Naive thymus-derived CD4-positive, alpha-beta T cell (primary cell): Measurements from ENCODE around the gene MCC. TPM values are rescaled to one million over a fixed set of nuclear protein-coding genes. Genes with fewer than 3 reads are reported as not detected.
"Not testable (repeated sequence)": the region's sequence is repeated elsewhere in the genome, so short reads cannot be mapped to it uniquely, and the experiment has no call there.

Experiments
- ATAC-seq: fragments of 150-1000 bp; cut with Tn5 transposase; 2 replicates; pipeline ENCODE4 v1.10.0; 2021; ENCODE audit warnings: mild to moderate bottlenecking, moderate library complexity
- CTCF ChIA-PET: fragments of 350-600 bp; sonication (Branson Sonifier 250); formaldehyde crosslinking; loops from one replicate; lab custom pipeline; 2021; ENCODE audit warnings: antibody characterized with exemption; lab: Charles Lee
- POLR2A ChIA-PET: fragments of 350-600 bp; sonication (Branson Sonifier 250); formaldehyde crosslinking; loops from one replicate; lab custom pipeline; 2021; ENCODE audit warnings: antibody characterized with exemption, inconsistent platforms; lab: Charles Lee
- DNase-seq, 9 donors: peaks; one replicate each; pipeline versions ENCODE4 v3.0.0 to v3.0.0-alpha.2; 2020 to 2022; ENCODE audit warnings: mixed read lengths in 1 of 9
- H3K27ac ChIP-seq: one replicate; pipeline ENCODE4 v1.7.0; 2013; ENCODE audit warnings: mild to moderate bottlenecking, low read depth, low read length, moderate library complexity
- H3K27me3 ChIP-seq, 2 donors: one replicate each; pipeline ENCODE4 v1.7.0; 2013; ENCODE audit warnings: low read length in 2 of 2, mild to moderate bottlenecking in 2 of 2, moderate library complexity in 2 of 2; ENCODE audit not compliant: control insufficient read depth in 2 of 2, insufficient read depth in 2 of 2
- H3K36me3 ChIP-seq, 3 experiments: 1 replicate in 2 of 3; 2 replicates in 1 of 3; pipeline ENCODE4 v1.7.0; 2013; ENCODE audit warnings: low read length in 3 of 3, mild to moderate bottlenecking in 3 of 3, moderate library complexity in 1 of 3; ENCODE audit not compliant: insufficient read depth in 3 of 3, control insufficient read depth in 2 of 3
- H3K4me1 ChIP-seq, 2 donors: one replicate each; pipeline ENCODE4 v1.7.0; 2013; ENCODE audit warnings: low read length in 2 of 2, mild to moderate bottlenecking in 2 of 2, moderate library complexity in 1 of 2; ENCODE audit not compliant: control insufficient read depth in 2 of 2, insufficient read depth in 2 of 2
- H3K4me3 ChIP-seq: 2 replicates; pipeline ENCODE4 v1.7.0; 2013; ENCODE audit warnings: mild to moderate bottlenecking, low read length
- H3K9me3 ChIP-seq, 3 experiments: 1 replicate in 2 of 3; 2 replicates in 1 of 3; pipeline ENCODE4 v1.7.0; 2013; ENCODE audit warnings: low read length in 3 of 3; ENCODE audit not compliant: control insufficient read depth in 2 of 3
- H3K27ac Mint-ChIP-seq, 9 donors: one replicate each; pipeline ENCODE4 v1.8.0; 2020 to 2022; ENCODE audit warnings: mixed read lengths in 9 of 9, mild to moderate bottlenecking in 8 of 9, moderate library complexity in 5 of 9, inconsistent platforms in 2 of 9
- H3K27me3 Mint-ChIP-seq, 5 donors: one replicate each; pipeline ENCODE4 v1.8.0; 2021 to 2022; ENCODE audit warnings: mixed read lengths in 5 of 5, mild to moderate bottlenecking in 1 of 5
- H3K36me3 Mint-ChIP-seq, 5 donors: one replicate each; pipeline ENCODE4 v1.8.0; 2020 to 2022; ENCODE audit warnings: mixed read lengths in 5 of 5, mild to moderate bottlenecking in 3 of 5, inconsistent platforms in 1 of 5
- H3K4me1 Mint-ChIP-seq, 7 donors: one replicate each; pipeline ENCODE4 v1.8.0; 2020 to 2022; ENCODE audit warnings: mixed read lengths in 7 of 7, mild to moderate bottlenecking in 3 of 7, inconsistent platforms in 1 of 7
- H3K4me3 Mint-ChIP-seq, 10 donors: one replicate each; pipeline ENCODE4 v1.8.0; 2020 to 2022; ENCODE audit warnings: mild to moderate bottlenecking in 10 of 10, mixed read lengths in 10 of 10, moderate library complexity in 6 of 10, inconsistent platforms in 2 of 10
- H3K9me3 Mint-ChIP-seq, 11 donors: one replicate each; pipeline ENCODE4 v1.8.0; 2020 to 2022; ENCODE audit warnings: mixed read lengths in 11 of 11, mild to moderate bottlenecking in 4 of 11, inconsistent platforms in 1 of 11, moderate library complexity in 1 of 11
- intact Hi-C, 2 donors: fragments of 100-400 bp; cut with micrococcal nuclease; formaldehyde crosslinking; loops; one replicate each; pipeline ENCODE4 v1.15.1; 2023
- polyA plus RNA-seq, 2 donors: library from polyadenylated mRNA; unstranded; fragments of 300-500 nt; fragmentation: Illumina TruSeq; gene quantifications; one replicate each; pipeline ENCODE4 v1.2.3, GENCODE V29; 2021
- total RNA-seq, 6 experiments: library from RNA in 5 of 6; stranded (reverse) in 5 of 6; gene quantifications; 1 replicate in 5 of 6; 2 replicates in 1 of 6; pipeline ENCODE4 v1.2.3 and lab custom pipeline; 2021 to 2026

MCC gene
- total and polyA plus RNA-seq, 7 experiments from 2014 or later: 0.56 to 3.0 (median 0.89) TPM

- not testable (repeated sequence) for H3K9me3 ChIP-seq, H3K27ac ChIP-seq, H3K36me3 ChIP-seq, H3K27me3 ChIP-seq, ATAC-seq, H3K4me3 ChIP-seq
- Mint-ChIP-seq H3K27ac (peak overlapping the region in 6 of 9 donors; percentile 54 to 92 (median 72)), H3K4me1 (peaks cover 7 to 36% (median 27%) of the 10 kb centered on the region in 7 donors), H3K4me3 (peak overlapping the region in 9 of 10 donors; percentile 2 to 76 (median 60)), H3K27me3 (peaks cover 0 to 11% (median 0%) of the 10 kb centered on the region in 5 donors), H3K36me3 (peaks cover 8 to 16% (median 9%) of the 10 kb centered on the region in 5 donors), H3K9me3 (peaks cover 0 to 21% (median 6%) of the 10 kb centered on the region in 11 donors)
- ChIA-PET POLR2A (interaction anchor here (0.7 to 1.6 kb wide), 3 partner anchors 9 to 188 kb away, joined by 3 to 5 read pairs (median 3); no protein-coding TSS in a partner anchor), CTCF (interaction anchor here (0.7 to 1.4 kb wide), 8 partner anchors 11 to 531 kb away, joined by 3 to 5 read pairs (median 4); no protein-coding TSS in a partner anchor)
- H3K4me1 ChIP-seq: peaks cover 0 to 11% of the 10 kb centered on the region in 2 donors
- peak in 7 of 9 donors; percentile 13 to 71 (median 42) for DNase-seq
- intact Hi-C loops: loop anchor here in 1 of 2 donors (1.0 to 5.0 kb wide), 3 partner anchors 51 to 259 kb away; no protein-coding TSS in a partner anchor
Measured at GRCh38 chr5:113073629-113074034, 414.6 kb downstream of the MCC start.

- H3K4me1 ChIP-seq: peaks cover 0 to 11% of the 10 kb centered on the region in 2 donors
- Mint-ChIP-seq H3K9me3 (peaks cover 0 to 10% (median 0%) of the 10 kb centered on the region in 11 donors), H3K27ac (peak overlapping the region in 3 of 9 donors; percentile 41 to 81 (median 76)), H3K36me3 (peaks cover 0 to 11% (median 3%) of the 10 kb centered on the region in 5 donors), H3K27me3 (peaks cover 0 to 3% (median 0%) of the 10 kb centered on the region in 5 donors), H3K4me3 (no peak overlapping the region), H3K4me1 (peaks cover 7 to 40% (median 27%) of the 10 kb centered on the region in 7 donors)
- H3K9me3 ChIP-seq: no peaks in the 10 kb centered on the region
- intact Hi-C loops: loop anchor here in 1 of 2 donors (5.0 kb wide), 2 partner anchors 49 to 261 kb away; no protein-coding TSS in a partner anchor
- DNase-seq: no peak
- no peak overlapping the region for H3K27ac ChIP-seq
- no peaks in the 10 kb centered on the region for H3K36me3 ChIP-seq
- POLR2A ChIA-PET: no interaction called here
- H3K4me3 ChIP-seq: no peak overlapping the region
- ATAC-seq: no peak
- CTCF ChIA-PET: interaction anchor here (1.6 kb wide), 1 partner anchor 76 kb away, joined by 4 read pairs; no protein-coding TSS in a partner anchor
- no peaks in the 10 kb centered on the region for H3K27me3 ChIP-seq
Measured at GRCh38 chr5:113071401-113071800, 416.9 kb downstream of the MCC start.

DNA sequence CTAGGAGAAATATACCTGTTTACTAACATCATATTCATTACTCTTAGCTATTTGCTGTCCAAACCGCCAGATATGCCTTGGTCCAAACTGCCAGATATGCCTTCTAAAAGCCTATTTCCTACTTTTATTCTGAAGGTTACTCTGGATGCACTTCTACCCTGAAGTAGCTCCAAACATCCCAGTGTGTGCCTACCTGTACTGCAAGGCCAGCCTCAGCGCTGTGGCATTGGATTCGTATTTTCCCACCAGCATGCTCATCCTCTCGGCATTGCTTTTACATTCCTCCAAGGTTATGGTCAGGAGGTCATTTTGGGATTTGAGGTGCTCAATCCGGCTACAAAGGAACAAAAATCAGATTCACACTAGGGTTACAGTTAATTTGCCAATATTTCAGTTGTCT is 417.4 kb downstream of the MCC start:
- H3K27ac Mint-ChIP-seq: peak overlapping the region in 3 of 9 donors; percentile 28 to 76 (median 41)
- peaks cover 0 to 11% (median 3%) of the 10 kb centered on the region in 5 donors for H3K36me3 Mint-ChIP-seq
- no peak overlapping the region for H3K4me3 ChIP-seq
- H3K27ac ChIP-seq: no peak overlapping the region
- CTCF ChIA-PET: interaction anchor here (1.6 kb wide), 1 partner anchor 75 kb away, joined by 4 read pairs; no protein-coding TSS in a partner anchor
- H3K4me1 ChIP-seq: peaks cover 0 to 11% of the 10 kb centered on the region in 2 donors
- no peaks in the 10 kb centered on the region for H3K9me3 ChIP-seq
- H3K9me3 Mint-ChIP-seq: peaks cover 0 to 9% (median 0%) of the 10 kb centered on the region in 11 donors
- H3K27me3 ChIP-seq: no peaks in the 10 kb centered on the region
- no peaks in the 10 kb centered on the region for H3K36me3 ChIP-seq
- no peak for ATAC-seq
- POLR2A ChIA-PET: no interaction called here
- intact Hi-C loops: loop anchor here in 1 of 2 donors (5.0 kb wide), 2 partner anchors 49 to 261 kb away; no protein-coding TSS in a partner anchor
- no peak overlapping the region for H3K4me3 Mint-ChIP-seq
- no peak for DNase-seq
- H3K27me3 Mint-ChIP-seq: peaks cover 0 to 3% (median 0%) of the 10 kb centered on the region in 5 donors
- peaks cover 7 to 44% (median 27%) of the 10 kb centered on the region in 7 donors for H3K4me1 Mint-ChIP-seq

DNA sequence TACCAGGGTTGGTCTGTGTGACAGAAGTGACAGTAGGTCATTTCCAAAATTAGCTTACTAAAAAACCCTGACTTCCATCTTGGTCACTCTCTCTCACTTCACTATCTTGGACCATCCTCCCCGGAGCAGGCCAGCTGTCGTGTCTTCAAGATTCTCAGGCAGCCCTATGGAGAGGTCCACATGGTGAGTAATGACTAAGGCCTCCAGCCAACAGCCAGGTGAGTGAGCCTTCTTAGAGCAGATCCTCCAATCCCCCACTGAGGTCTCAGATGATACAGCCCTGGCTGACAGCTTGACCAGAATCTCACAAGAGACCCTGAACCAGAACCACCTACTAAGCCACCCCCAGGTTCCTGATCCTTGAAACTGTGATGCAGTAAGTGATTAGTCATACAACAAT is 419.7 kb downstream of the MCC start:
- CTCF ChIA-PET: no interaction called here
- no peaks in the 10 kb centered on the region for H3K36me3 ChIP-seq
- H3K36me3 Mint-ChIP-seq: peaks cover 0 to 7% (median 0%) of the 10 kb centered on the region in 5 donors
- H3K9me3 Mint-ChIP-seq: peaks cover 0 to 3% (median 0%) of the 10 kb centered on the region in 11 donors
- no peaks in the 10 kb centered on the region for H3K9me3 ChIP-seq
- DNase-seq: no peak
- no peaks in the 10 kb centered on the region for H3K27me3 Mint-ChIP-seq
- H3K4me3 Mint-ChIP-seq: no peak overlapping the region
- H3K27me3 ChIP-seq: no peaks in the 10 kb centered on the region
- no peak overlapping the region for H3K27ac Mint-ChIP-seq
- intact Hi-C loops: no loop called here
- POLR2A ChIA-PET: no interaction called here
- peaks cover 0 to 48% (median 22%) of the 10 kb centered on the region in 7 donors for H3K4me1 Mint-ChIP-seq
- no peak for ATAC-seq
- H3K4me3 ChIP-seq: no peak overlapping the region
- H3K4me1 ChIP-seq: peaks cover 0 to 5% of the 10 kb centered on the region in 2 donors
- no peak overlapping the region for H3K27ac ChIP-seq

- H3K4me3 ChIP-seq: no peak overlapping the region
Measured at GRCh38 chr5:113067635-113068344, 420.5 kb downstream of the MCC start.

GRCh38 chr5:113065626-113066025 is 422.6 kb downstream of the MCC start:
- peak overlapping the region in 3 of 9 donors; percentile 3 to 86 (median 73) for H3K27ac Mint-ChIP-seq

More at GRCh38 chr5:113067635-113068344, 420.5 kb downstream of the MCC start:
- Mint-ChIP-seq H3K36me3 (peaks cover 0 to 7% (median 0%) of the 10 kb centered on the region in 5 donors), H3K27ac (no peak overlapping the region), H3K9me3 (peaks cover 0 to 2% (median 0%) of the 10 kb centered on the region in 11 donors), H3K27me3 (no peaks in the 10 kb centered on the region), H3K4me1 (peaks cover 0 to 48% (median 22%) of the 10 kb centered on the region in 7 donors), H3K4me3 (no peak overlapping the region)
- Histone ChIP-seq H3K9me3 (no peaks in the 10 kb centered on the region), H3K27ac (no peak overlapping the region), H3K36me3 (no peaks in the 10 kb centered on the region), H3K27me3 (no peaks in the 10 kb centered on the region), H3K4me1 (peaks cover 0 to under 1% of the 10 kb centered on the region in 2 donors)
- ATAC-seq (no peak), DNase-seq (no peak)
- POLR2A ChIA-PET: no interaction called here
- intact Hi-C loops: no loop called here
- CTCF ChIA-PET: no interaction called here

More at GRCh38 chr5:113065626-113066025, 422.6 kb downstream of the MCC start:
- ATAC-seq (no peak), DNase-seq (no peak)
- no peaks in the 10 kb centered on the region for H3K9me3 ChIP-seq
- no peaks in the 10 kb centered on the region for H3K27me3 ChIP-seq
- H3K9me3 Mint-ChIP-seq: no peaks in the 10 kb centered on the region
- no peak overlapping the region for H3K4me3 Mint-ChIP-seq
- no peak overlapping the region for H3K27ac ChIP-seq
- POLR2A ChIA-PET: no interaction called here
- H3K4me1 ChIP-seq: peaks cover 0 to 4% of the 10 kb centered on the region in 2 donors
- peaks cover 0 to 7% (median 0%) of the 10 kb centered on the region in 5 donors for H3K36me3 Mint-ChIP-seq
- no peak overlapping the region for H3K4me3 ChIP-seq
- no peaks in the 10 kb centered on the region for H3K27me3 Mint-ChIP-seq
- H3K36me3 ChIP-seq: no peaks in the 10 kb centered on the region
- CTCF ChIA-PET: interaction anchor here (1.3 kb wide), 1 partner anchor 18 kb away, joined by 3 read pairs; no protein-coding TSS in a partner anchor
- H3K4me1 Mint-ChIP-seq: peaks cover 6 to 62% (median 29%) of the 10 kb centered on the region in 7 donors
- intact Hi-C loops: no loop called here
